ENCODE data around the gene ARRB1.

ARRB1 gene

GRCh38 chr11:75241906-75242644 lies 109.4 kb downstream of the ARRB1 start:
- H3K4me3 ChIP-seq (replicated peaks; ENCODE audit: low read depth, low read length), result peak overlapping the region; percentile 45
- DNase-seq (ENCODE audit: extremely low read depth, insufficient read length), result no peak
- H3K27me3 ChIP-seq (replicated peaks; ENCODE audit: control insufficient read depth, insufficient read depth, low read length), result peaks cover 3% of the 10 kb centered on the region
- TF ChIP-seq CTCF (IDR thresholded peaks at IDR 0.05; ENCODE audit: insufficient read depth, low read length, poor library complexity, severe bottlenecking), result no peak
- no peaks in the 10 kb centered on the region for H3K36me3 ChIP-seq (ENCODE audit: control insufficient read depth, insufficient read depth, low read length)

- peak; percentile 84 for DNase-seq (ENCODE audit: extremely low read depth, insufficient read length)
- Histone ChIP-seq H3K27me3 (replicated peaks; ENCODE audit: control insufficient read depth, insufficient read depth, low read length) (peaks cover 4% of the 10 kb centered on the region), H3K36me3 (ENCODE audit: control insufficient read depth, insufficient read depth, low read length) (no peaks in the 10 kb centered on the region), H3K4me3 (replicated peaks; ENCODE audit: low read depth, low read length) (peak overlapping the region; percentile 45)
- TF ChIP-seq CTCF (IDR thresholded peaks at IDR 0.05; ENCODE audit: insufficient read depth, low read length, poor library complexity, severe bottlenecking), result no peak
These were observed 110.2 kb downstream of the ARRB1 start for GRCh38 chr11:75241036-75241905.

GRCh38 chr11:75240311-75241035 lies 111.0 kb downstream of the ARRB1 start, which contains the start of gene TPBGL:
Gene TPBGL (plus strand): TSS chr11:75240774. CDS start chr11:75241050, 276 bp downstream.
- no peak within 1 kb of the TSS for H3K4me3 ChIP-seq (replicated peaks; ENCODE audit: low read depth, low read length)
- no peak for DNase-seq (ENCODE audit: extremely low read depth, insufficient read length)
- no peaks in the 10 kb centered on the region for H3K36me3 ChIP-seq (ENCODE audit: control insufficient read depth, insufficient read depth, low read length)
- peaks cover 2% of the 10 kb centered on the region for H3K27me3 ChIP-seq (replicated peaks; ENCODE audit: control insufficient read depth, insufficient read depth, low read length)
- TF ChIP-seq CTCF (IDR thresholded peaks at IDR 0.05; ENCODE audit: insufficient read depth, low read length, poor library complexity, severe bottlenecking), result no peak

DNA sequence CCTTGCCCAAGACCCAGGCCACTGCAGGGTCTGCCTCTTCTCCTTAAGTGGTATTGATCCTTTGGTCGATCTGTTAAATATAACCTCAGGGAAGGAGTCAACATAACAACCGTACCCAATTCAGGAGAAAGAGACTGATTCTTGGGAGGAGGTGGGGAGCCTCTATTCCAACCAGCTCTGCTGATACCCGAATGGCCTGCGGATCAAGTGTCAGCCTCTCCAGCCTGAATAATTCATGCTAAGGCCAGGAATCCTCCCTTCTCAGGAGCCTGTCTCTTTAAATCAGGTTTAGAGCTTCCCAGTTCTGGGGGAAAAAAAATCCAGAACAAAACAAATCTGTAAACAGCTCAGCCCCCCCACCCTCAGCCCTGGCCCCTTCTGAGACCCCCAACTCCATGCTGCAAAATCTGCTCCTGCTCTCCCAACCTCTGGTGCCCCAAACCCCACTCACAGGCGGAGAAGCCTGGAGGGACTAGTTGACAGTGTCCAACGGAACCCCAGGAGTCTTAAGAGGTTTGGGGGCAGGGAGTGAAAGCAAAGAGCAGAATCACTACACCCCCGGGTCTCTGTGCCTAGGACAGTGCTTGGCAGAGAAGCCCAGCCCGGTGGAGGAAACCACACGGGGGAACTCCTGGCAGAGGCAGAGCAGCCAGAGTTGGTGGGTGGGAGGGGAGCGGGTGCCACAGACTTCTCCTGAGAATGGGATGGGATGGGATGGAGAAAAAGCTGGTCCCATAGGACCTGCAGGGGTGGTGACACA lies 111.8 kb downstream of the ARRB1 start:
- no peaks in the 10 kb centered on the region for H3K36me3 ChIP-seq (ENCODE audit: control insufficient read depth, insufficient read depth, low read length)
- DNase-seq (ENCODE audit: extremely low read depth, insufficient read length), result no peak
- peaks cover 2% of the 10 kb centered on the region for H3K27me3 ChIP-seq (replicated peaks; ENCODE audit: control insufficient read depth, insufficient read depth, low read length)
- no peak overlapping the region for H3K4me3 ChIP-seq (replicated peaks; ENCODE audit: low read depth, low read length)
- TF ChIP-seq CTCF (IDR thresholded peaks at IDR 0.05; ENCODE audit: insufficient read depth, low read length, poor library complexity, severe bottlenecking), result no peak

All from GM06990 (cell line).